Activated CD4-positive, CD25-positive, alpha-beta regulatory T cell treated with anti-CD3 and anti-CD28 coated beads, Interleukin-2, amount 50 U/mL, for 72 hours (primary cell): ENCODE data around the gene UQCC2.

ENCODE experiments used
- DNase-seq: peaks from one replicate; pipeline ENCODE4 v3.0.0; 2021

The UQCC2 gene

DNA sequence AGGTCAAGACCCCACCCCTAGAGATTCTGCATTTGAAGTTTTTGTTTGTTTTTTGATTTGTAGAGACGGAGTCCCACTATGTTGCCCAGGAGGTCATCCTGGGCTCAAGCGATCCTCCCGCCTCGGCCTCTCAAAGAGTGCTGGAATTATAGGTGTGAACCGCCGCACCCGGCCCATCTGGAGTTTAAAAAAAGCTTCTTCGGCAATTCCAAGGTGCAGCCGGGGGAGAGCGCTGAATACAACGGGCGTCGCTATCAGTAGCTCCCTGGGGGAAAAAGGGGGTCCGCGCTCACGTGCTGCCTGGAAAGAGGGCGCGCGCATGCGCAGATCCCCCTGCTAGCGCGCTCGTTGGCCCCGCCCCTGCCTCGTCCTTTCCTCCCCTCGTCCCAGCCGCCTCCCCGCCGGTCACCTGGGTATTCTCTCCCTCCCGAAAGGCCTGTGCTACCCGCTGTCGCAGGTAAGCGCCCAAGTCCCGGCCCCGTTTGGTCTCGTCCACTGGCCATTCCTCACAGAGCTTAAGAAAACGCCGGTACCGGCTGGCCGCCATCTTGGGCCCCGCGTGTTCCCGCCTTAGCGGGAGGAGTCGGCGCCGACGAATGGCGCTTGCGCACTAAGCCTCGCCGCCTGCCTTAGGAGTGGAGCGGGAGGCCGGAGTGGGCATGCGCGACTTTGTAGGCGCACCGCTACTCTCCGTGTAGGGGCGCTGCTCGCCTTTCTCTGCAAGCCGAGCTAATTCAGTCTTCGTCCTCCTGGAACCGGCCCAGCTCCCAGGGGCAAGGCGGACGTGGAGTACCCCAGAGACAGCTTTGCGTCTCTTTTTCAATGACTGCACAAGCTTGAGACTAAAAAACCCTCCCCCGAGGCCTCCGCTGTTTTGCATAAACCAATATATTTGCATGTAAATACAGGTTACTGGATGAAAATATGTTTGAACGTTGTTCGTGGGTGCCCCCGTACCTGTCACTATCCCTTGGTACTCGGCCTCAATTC is at the start of gene UQCC2:
UQCC2 (minus strand) TSS at position 561 of the 990 bp plus-strand sequence; CDS start at position 547, 14 bp downstream.
- DNase-seq: peak; percentile 95

DNA sequence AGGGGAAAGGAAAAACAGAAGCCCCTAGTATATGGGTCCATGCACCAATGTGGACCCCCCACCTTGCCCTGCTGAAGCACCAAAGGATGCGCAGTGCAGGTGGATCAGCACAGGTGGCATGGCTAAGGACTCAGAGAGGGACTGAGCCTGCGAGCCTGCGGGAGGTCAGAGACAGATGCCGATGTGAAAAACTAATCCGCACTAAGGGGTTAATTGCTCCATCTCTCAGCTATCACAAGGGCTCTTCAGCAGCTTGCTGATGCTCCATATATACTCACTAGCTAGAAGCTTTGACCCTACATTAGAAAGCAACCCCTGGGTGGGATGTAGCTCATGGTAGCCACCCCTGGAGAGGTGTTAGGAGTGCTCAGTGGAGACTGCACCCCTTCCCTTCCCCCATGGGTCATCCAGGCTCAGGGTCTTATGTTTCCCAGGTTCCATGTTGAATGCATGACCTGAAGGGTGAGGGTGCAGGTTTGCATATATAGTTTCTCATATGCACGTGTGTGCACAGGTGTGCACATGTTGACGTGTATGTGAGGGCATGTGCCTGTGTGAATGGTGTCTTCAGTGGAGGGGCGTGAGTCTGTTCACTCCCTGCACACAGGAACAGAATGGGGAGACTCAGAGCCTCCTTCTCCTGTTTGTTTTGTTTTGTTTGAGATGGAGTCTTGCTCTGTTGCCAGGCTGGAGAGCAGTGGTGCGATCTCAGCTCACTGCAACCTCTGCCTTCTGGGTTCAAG is 48.6 kb upstream of the UQCC2 start:
- DNase-seq: no peak

DNA sequence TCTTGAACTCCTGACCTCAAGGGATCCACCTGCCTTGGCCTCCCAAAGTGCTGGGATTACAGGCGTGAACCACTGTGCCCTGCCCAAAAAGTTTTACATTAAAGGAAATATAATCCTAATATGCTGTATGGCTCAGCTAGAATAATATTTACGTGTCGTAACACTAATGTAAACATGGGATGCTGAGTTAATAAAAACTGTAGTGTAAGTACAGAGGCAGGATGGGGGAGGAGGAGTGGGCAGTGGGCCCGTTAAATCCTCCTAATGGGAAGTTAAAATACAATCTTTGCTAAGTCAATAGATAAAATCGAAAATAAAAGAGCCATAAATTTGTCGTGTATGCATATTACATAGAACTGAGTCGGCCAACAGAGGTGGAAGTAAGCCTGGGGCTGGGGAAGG is 47.3 kb upstream of the UQCC2 start:
- DNase-seq: no peak

DNA sequence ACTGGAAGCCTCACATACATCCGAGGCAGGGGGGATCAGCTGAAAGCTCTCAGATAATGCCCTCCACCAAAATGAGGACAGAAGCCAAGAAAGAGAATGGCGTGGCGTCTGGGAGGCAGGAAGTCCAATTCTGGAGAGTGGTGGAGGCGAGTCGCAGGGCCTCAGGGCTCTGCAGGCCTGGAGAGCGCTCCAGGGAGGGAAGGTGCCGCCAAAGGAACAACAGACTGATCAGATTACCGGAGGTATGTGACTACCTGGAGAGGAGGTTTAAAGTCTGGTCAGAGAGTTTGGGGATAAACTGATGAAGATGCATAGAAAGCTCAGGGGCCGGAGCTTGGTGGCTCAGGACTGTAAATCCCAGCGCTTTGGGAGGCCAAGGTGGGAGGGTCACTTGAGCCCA is 46.4 kb upstream of the UQCC2 start:
- no peak for DNase-seq

DNA sequence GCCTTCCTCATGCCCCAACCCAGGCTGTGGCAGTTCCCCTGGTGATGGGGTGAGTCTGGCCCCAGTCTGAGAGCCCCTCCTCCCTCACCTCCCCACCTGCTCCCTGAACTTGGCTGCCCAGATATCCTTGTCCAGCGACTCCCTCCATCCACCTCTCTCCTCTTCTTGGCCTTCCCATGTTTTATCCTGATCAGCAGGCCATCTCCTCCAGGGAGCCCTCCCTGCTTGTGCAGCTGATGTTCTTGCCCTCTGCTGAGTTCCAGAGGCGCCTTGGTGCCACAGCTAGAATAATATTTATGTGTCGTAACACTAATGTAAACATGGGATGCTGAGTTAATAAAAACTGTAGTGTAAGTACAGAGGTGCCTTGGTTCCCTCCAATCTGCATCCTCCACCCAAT is 45.6 kb upstream of the UQCC2 start:
- no peak for DNase-seq

DNA sequence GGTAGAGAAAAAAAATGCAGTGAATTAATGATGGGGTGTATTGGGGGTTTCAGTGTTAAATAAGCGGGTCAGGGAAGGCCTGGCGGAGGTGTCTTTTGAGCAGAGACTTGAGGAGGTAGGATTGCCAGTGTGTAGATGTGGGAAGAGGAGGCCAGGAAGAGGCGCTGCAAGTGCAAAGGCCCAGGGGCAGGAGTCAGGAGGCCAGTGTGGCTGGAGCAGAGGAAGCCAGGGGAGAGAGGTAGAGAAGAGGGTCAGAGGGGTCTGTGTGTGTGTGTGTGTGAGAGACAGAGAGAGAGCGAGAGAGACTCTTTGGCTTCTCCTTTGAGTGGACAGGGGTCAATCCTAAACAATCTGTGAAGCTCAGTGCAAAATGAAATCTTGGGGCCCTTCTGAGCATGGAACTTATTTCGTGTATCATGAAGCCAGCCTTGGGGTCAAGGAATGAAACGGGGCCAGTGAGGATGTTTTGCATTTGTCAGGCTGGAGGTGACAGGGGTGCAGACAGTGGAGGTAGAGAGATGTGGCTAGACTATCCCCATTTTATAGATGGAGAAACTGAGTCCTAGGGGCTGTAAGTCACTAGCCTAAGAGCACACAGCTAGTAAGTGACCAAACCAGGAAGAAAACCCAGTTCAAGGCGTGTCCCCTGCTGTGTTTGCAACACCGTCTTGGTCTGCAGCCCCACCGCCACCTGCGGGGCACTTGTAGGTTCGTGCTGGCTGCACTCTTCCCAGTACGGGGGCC is 44.9 kb upstream of the UQCC2 start:
- DNase-seq: no peak

DNA sequence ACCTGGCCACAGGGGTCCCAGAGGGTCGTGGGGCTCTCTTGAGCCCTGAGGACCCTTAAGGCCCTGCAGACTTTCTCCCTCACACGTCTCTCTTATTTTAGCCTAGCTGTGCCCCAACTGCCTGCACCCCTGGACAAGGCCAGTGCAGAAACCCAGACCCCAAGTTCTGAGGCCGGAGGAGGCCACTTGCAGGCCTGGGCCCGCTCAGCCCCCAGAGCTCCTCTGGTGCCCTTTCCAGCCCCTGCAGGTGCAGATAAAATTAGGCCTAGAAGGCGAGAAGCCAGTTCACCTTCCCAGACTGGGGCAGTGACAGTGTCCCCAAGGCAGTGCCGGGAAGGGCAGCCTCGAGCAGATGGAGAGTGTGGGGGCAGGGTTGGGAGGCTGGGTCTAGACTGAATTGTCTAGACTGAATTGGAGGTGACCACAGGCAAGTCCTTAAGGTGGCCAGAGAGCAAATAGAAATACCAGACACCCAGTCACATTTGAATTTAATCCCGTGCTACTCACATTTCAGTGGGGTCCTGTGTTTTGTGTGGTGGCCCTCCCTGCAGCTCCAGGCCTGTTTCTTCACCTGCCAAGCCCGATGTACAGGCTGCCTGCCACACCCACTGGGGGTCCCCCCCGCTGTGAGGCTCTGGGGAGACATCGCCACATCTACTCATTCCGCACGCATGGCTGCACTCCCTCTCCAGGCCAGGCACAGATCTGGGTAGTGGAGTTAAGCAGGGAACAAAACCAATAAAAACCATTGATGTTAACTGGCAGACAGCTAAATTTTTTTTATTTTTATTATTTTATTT is 43.8 kb upstream of the UQCC2 start:
- DNase-seq: no peak

DNA sequence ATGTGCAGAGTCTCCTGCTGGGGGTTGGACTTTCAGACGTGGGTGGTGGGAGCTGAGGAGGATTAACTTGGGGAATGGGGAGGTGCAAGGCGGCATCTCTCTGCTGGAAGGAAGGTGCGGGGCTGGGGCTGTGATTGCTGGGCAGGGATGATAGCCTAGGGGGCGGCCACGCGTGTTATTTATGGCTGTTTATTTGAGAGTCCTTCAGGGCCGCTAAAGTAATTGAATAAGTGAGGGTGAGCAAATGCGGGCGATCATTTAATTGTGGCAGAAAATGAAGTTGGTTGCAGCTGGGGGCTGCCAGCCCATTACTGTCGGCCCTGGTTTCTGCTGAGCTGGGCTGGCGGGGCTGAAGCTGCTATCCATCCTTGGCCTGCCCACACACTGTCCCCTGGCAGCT is 42.7 kb upstream of the UQCC2 start:
- no peak for DNase-seq

DNA sequence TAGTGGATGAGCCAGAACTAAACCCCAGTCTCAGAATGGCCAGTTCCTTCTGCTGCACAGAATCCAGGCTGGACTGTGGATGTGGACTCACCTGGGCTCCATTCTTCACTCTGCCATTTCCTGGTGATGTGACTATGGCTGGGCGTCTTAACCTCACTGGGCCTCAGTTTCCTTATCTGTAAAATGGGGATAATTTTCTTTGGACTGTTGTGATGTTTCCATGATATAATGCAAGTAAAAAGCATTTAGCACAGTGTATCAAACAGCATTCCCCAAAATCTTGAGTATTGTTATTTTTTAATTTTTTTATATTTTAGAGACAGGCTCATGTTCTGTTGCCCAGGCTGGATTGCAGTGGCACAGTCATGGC is 41.1 kb upstream of the UQCC2 start:
- no peak for DNase-seq

DNA sequence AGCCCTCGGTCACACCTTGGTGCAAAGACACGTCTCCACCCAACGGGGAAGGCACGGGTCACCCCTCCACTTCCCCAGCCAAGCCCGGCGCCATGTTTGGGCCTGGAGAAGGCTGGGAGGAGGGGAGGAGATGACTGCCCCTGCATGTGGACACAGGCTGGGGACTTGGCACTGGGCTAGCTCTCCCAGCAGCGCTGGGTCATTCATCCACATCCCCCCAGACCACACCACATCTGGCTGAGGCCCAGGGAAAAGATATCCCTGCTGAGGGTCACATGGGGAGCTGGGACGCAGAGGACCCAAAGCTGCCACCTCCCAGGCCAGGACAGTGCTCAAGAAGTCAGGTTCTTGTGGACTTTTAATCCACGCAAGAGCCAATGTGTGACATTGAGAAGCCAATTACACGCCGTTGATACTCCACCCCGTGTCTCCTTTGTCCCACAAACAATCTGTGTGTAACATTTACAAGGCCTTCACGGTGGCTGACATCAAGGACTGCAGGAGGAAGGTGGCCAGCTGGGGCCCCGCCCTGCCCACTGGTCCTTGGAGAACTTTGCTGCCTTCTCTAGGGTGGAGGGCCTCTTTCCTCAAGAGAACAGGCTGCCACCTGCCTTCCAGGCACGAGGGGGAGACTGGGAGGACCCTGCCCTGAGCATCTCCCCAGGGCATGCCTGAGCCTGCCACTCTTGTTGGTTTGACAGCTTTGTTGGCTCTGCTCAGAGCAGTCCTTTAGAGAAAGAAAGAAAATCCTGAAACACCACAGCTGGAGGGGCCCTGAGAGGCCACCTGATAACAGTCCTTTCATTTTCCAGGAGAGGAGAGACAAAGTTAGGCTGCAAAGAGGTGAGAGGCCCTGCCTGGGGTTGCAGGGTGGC is 40.5 kb upstream of the UQCC2 start:
- no peak for DNase-seq

DNA sequence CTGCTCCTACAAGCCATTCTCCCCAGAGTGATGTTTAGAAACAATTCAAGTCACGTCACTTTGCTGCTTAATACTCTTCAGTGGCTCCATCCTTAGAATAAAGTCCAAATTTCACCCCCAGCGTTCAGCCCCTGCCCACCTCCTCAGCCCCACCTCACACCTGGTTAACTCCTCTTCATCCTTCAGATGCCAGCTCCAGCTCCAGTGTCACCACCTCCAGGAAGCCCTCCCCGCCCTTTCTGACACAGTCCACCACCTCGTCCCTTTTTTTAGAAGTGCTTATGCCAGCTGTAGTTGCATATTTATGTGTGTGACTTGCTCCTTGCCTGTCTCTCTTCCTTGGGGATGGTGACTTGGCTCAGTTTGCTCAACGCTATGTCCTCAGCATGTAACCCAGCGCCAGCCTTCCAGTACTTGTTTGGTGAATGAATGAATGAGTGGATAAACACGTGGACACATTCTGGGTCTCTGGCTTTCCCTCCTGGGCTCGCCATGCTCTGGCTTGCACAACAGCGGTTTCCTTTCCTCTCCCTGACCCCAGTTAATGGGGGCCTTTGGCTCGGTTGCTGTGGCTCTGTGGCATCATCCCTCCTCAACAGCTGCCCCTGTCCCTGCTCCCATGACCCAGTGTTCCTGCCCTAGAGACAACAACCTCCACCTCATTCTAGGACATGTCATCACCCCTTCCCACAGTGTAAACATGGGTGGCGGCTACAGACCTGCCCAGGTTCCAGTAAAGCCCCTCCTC is 38.9 kb upstream of the UQCC2 start:
- DNase-seq: no peak

DNA sequence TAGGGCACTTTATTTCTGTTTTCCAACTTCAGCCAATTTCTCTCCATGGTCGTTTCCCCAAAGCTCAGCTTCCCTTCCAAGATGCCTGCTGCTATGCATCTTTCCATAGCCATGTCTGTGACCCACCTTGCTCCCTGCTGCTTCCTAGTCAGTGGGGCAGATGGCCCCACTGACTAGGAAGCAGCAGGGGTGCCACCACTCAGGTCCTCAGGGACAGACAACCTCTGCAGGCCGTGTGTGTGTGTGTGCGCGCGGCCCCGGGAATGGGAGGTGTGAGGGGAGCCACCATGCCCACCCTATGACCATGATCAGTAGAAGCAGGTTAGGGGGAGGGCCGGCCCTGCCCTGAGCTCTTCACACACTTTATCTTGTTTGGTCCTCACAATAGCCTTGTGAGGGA is 37.9 kb upstream of the UQCC2 start:
- DNase-seq: no peak

DNA sequence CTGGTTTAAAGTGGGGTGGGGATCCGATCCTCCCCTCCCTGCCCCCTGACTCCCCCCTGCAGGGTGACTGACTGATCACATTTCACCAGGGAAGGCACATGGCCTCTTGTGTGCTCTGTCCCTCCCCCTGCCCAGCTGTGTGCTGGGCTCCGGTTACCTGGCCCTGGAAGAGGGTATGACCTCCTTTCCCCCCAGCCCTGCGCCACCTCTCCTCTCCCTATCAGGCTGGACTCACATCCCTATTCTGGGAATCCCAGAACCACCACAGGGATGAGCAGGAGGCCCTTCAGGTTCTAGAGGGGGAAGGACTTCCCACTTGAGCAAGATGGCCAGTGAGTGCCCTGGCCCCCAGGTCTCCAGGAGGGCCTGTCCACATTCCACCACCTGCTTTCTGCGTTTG is 37.3 kb upstream of the UQCC2 start:
- DNase-seq: no peak

DNA sequence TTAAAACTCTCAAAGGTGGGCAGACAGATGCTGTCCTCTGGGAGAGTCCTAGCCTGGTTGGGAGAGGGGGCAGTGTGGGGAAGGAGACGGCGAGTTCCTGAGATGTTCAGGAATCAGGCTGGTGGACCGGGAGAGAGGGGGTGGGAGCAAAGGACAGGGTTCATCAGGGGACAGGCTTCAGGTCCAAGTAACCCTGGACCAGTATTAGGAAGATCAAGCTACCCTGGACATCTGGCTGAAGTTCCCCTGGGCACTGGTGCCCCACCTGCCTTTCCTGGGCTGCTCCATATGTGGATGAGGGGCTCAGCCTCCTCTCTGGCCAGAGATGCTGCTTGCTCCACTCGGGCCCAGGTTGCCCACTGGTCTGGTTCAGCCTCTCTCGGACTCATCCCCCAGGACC is 36.3 kb upstream of the UQCC2 start:
- DNase-seq: no peak

DNA sequence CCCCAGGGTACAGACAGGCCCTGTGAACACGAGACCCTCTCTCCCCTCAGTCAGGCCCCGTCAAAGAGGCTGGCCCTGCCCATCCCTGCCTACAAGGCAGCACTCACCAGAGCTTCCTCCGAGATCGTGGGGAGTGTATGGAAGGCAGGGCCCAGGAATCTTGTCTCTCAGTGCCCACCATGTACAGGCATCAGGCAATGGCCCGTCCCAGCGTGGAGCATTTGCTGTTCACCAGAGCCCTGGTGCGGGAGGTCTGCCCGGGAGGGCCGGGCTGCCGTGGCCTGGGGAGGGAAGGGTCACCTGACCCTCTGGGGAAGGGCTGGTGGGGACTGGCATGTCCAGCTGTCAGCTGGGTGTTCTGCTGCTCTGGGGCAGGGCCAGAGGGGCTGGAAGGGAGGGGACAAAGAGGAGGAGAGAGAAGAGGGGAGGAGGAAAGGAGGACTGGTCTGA is 35.2 kb upstream of the UQCC2 start, which contains the start of gene IP6K3:
IP6K3 (minus strand) TSS at position 255 of the 450 bp plus-strand sequence. CDS start 11,429 bp downstream, outside the sequence.
- no peak for DNase-seq

DNA sequence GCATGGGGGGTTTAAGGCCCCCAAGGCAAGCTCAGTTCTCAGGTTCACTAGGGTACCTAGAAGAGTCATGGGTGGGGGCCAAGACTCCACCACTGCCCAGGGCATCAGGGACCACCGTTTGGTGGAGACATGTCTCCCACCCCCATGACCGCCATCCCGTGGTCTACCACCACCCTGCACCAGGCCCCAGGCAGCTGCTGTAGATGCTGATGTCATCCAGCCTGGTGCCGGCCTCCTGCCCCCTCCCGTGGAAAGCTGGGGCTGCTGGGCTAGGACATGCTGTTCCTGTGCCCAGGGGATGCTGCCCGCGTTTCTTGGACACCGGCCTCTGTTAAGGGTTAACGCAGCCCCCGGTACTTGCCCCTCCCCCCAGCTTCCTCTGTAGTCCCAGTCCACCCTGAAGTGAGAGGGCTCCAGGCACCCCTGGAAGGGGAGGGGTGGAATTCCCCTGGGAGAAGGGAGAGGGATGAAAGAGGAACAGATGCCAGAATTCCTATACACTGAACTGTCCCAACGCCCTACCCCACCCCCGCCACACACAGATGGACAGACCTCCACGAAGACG is 34.6 kb upstream of the UQCC2 start:
- DNase-seq: no peak

DNA sequence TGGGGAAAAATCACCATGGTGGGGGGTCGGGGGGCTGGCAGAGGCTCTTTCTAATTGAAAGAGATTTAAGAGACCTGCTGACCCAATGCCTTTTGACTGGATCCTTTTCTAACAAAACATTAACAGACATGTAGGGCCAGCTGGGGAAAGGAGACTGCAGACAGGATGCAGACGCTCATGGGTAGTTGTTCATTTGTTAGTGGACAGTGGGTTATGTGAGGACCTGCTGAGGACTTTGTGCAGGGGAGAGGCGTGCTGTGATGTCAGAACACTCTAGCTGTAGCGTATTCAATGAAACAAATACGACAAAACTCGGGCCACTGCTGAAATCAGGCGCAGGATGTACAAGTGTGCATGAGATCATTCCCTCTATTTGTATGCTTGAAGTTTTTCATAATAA is 34.0 kb upstream of the UQCC2 start:
- DNase-seq: no peak

DNA sequence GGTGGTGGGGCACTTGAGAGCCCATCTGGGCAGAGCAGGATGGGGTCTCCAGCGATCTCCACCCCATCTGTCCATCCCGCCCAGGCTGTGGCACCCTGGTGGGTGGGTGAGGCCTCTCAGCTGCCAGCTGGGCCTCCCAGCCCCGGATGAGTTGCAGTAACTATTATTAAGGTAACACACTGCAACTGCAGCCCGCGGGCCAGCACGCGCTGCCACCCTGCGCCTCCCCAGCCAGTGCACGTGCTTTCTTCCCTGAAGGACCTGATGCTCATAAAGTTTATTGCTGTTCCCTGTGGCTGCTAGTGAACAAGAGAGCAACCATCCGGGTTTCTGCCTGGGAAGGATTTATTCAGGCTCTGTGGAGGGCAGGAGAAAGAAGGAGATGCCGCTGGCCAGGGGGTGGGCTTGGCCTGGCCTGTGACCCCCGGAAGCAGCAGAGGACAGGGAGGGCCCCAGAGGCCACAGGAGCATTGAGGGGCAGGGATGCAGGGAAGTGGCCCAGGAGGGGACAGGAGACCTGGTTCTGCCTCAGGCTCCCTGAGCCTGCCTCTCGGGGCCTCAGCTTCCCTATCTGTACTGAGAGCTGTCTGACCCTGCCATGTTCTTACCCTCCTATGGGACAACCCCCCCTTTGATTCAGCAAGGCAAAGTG is 33.5 kb upstream of the UQCC2 start:
- no peak for DNase-seq

DNA sequence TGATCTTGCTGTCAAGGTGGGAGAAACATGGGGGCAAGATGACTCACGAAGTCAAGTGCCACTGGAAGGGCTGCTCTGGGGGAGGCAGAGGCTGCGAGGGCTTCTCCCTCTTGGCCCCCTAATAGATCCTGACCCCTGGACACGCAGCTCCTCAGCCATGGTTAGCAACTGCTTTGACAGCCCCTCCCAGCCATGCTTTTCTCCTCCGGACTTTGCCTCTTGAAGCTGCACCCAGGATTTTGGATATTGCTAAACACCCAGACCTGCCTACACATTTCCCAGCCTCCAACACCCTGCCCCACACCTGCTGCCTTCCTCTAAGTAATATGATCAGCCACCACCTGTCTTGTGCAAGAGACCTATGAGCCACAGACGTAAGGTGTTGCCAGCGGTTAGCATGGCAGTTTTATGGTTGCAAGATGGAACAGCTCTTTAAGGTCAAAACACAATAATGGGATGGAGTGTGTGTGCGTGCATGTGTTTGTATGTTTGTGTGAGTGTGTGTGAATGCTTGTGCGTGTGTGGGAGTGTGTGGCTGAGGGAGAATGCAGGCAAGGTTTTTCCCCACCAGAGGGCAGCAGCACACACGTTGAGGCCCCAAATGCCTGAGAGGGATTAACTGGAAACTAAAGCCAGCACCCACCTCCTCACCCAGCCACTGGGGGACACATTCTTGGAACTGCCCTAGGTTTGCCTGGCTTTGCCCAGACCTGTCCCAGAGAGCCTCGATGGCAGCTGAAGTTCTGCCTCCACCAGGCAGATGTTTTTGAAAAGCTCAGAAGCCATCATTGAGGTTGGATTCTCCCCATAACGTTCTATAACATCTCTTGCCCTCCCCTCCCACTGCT is 32.7 kb upstream of the UQCC2 start:
- DNase-seq: peak; percentile 76
